ENCODE data around the gene MTMR10.

DNA sequence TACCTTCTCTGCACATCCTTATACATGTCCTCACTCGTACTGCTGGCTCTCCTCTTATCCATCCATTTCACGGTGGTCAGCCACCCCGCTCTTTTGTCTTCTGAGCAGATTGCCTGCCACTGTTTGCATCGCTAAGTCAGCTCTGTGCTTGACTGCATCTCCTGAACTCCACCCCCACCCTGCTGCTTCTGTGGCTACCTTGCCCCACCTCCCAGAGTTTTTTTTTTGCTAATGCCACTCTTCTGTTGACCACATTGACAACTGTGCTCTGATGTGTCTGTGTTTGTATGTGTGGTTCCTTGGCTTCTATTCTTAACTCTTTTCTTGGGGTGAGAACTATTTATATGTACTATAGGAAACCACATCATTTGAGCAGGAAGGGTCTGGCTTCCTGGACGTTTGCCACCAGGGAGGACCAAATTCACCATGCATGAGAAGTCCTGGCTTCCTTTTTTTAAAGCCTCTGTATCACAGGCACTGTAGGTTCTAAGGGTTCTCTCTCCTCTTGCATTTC, 12.8 kb upstream of the MTMR10 start:
- no peak for TF ChIP-seq CTCF (IDR thresholded peaks at IDR 0.05)
- TF ChIP-seq POLR2A (IDR thresholded peaks at IDR 0.05), result no peak
